Measurements from ENCODE around the gene KIF12.
"Not testable (repeated sequence)": the region's sequence is repeated elsewhere in the genome, so short reads cannot be mapped to it uniquely, and the experiment has no call there.

Gene KIF12

GRCh38 chr9:114098936-114099668 is at the start of gene KIF12:
Gene KIF12, minus strand, starts transcription at chr9:114099292. Its CDS starts 16 bp downstream, at chr9:114099276.
- DNase-seq, result no peak

- DNase-seq, result no peak
These were observed 47.6 kb upstream of the KIF12 start for GRCh38 chr9:114146735-114147134.

- no peak for DNase-seq
These were observed 44.1 kb upstream of the KIF12 start for GRCh38 chr9:114143234-114143633.

GRCh38 chr9:114141553-114142402 is 42.7 kb upstream of the KIF12 start:
- no peak for DNase-seq

- no peak for DNase-seq
These were observed 41.8 kb upstream of the KIF12 start for GRCh38 chr9:114140850-114141249.

GRCh38 chr9:114140401-114140800 is 41.3 kb upstream of the KIF12 start:
- no peak for DNase-seq

GRCh38 chr9:114139071-114139470 is 40.0 kb upstream of the KIF12 start:
- no peak for DNase-seq

GRCh38 chr9:114138552-114138971 is 39.5 kb upstream of the KIF12 start:
- no peak for DNase-seq

GRCh38 chr9:114137831-114138230 is 38.7 kb upstream of the KIF12 start:
- DNase-seq, result no peak

GRCh38 chr9:114134827-114135396 is 35.8 kb upstream of the KIF12 start:
- DNase-seq, result no peak

GRCh38 chr9:114132550-114132918 is 33.4 kb upstream of the KIF12 start:
- DNase-seq, result no peak

- DNase-seq, result no peak
These were observed 32.9 kb upstream of the KIF12 start for GRCh38 chr9:114131808-114132549.

- no peak for DNase-seq
These were observed 31.7 kb upstream of the KIF12 start for GRCh38 chr9:114130624-114131277.

- DNase-seq, result no peak
These were observed 31.0 kb upstream of the KIF12 start for GRCh38 chr9:114130141-114130540.

- DNase-seq, result not testable (repeated sequence)
These were observed 29.7 kb upstream of the KIF12 start for GRCh38 chr9:114128759-114129158.

- DNase-seq, result no peak
These were observed 27.4 kb upstream of the KIF12 start for GRCh38 chr9:114126247-114127060.

GRCh38 chr9:114125476-114126013 is 26.5 kb upstream of the KIF12 start:
- DNase-seq, result no peak

GRCh38 chr9:114124666-114125475 is 25.8 kb upstream of the KIF12 start:
- DNase-seq, result no peak

GRCh38 chr9:114124138-114124537 is 25.0 kb upstream of the KIF12 start:
- no peak for DNase-seq
